GM12865 (cell line): ENCODE measurements around the gene HOXD12.

Experiments
- DNase-seq: peaks from one replicate; pipeline ENCODE4 v3.0.0; 2010; ENCODE audit warnings: low read depth
- H3K4me3 ChIP-seq: 2 replicates; pipeline ENCODE4 v1.5.1; 2011; ENCODE audit warnings: mild to moderate bottlenecking, low read depth, low read length, control low read depth
- CTCF ChIP-seq: IDR thresholded peaks from 2 replicates; pipeline ENCODE4 v1.5.1; 2011; ENCODE audit warnings: low read length, control low read depth, low read depth, inconsistent platforms; ENCODE audit not compliant: insufficient read depth; ENCODE audit errors: missing control alignments

The HOXD12 gene

DNA sequence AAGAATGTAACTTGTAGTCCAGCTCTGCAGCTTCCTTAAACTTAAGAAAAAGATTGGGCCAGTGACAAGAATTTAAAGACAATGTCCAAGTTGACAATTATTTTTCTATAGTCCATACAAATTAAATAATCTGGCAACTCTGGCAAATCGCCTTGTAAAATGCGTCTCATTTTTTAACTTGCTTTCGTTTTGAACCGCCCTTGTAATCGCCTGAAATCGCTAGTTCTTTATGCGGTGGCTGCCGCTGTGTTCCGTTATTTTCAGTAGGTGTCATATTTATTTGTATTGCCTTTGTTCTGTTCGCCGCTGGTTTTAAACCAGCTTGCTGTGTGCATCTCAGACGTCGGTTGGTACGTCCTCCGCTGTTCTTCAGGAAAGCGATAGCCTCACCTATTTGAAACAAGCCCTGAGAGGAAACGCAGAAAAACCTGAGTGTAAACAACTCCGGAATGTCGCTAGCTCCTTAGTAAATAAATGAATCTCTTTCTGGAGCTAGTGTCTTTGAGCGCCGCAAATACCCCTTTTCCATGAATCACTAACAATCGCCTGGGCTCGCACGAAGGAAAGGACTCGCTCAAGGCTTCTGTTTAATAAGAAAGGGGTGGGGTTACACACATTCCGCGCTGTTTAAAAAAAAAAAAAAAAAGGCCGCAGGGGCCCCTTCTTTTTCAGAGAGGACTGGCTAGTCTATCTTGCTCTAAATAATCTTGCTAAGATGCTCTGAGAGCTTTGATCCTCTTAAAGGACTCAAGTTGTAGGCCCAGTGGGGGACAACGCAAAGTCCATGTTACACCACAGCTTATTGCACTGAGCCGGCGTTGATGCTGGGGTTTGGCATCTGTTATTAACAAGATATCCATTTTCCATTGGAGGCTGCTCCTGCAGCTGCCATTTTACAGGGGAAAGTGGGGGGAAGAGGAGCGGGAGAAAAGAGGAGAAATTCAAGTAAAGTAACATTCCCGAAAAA lies 32.9 kb downstream of the HOXD12 start:
- TF ChIP-seq CTCF: no peak
- no peak overlapping the region for H3K4me3 ChIP-seq
- DNase-seq: no peak

DNA sequence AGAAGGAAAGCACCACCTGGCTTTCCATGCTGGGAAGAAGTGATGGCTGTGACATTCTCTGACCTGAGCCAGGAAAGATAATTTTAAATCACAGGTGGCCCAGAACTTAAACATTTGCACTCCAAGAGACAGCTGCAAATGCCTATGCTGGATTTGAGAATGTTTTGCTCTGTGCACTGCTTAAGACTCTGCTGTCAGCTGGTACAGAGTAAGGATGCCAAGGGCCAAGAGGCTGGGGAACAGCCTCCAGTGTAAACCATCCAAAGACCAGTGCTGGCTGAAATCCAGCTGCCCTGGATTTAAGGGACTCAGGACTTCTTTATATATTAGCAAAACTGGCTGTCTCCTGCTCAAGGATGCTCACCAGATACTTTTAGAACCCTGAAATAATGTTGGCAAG lies 33.8 kb downstream of the HOXD12 start:
- no peak for DNase-seq
- no peak overlapping the region for H3K4me3 ChIP-seq
- TF ChIP-seq CTCF: no peak

DNA sequence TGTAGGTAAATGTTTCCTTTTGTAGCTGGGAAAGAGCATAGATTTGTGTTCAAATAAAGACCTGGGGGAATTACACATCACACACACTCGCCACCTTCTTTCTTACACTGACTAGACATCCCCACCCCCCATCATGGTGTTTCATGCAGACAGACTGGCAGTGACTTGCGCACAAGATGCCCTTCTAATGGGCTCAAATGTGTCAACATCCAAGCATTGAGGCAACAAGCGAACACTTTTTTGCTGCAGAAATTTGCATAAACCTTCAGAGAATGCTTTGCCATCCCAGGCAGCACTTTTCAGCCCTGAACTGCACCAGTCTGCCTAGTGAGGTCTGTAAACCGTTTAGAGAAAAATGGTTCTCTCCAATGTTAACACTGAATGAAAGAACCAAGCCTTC lies 34.4 kb downstream of the HOXD12 start:
- no peak overlapping the region for H3K4me3 ChIP-seq

DNA sequence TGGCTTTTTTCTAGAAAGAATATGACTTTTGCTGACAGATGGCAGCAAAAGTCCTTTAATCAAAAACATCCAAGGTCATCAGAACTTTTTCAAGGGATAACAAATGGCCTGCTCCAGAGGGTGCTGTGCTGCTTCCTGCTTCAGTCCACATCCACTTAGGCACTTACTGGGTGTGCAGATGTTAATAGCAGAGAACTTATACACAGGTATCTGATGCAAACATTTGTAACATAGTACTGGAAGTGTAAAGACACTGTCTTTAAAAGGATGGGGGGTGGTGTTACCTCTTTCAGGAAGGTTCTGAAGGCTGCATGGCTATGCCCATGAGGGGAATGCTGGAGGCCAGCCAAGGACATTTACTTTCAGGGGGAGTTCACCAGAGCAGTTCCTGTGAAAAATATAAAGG lies 35.4 kb downstream of the HOXD12 start:
- H3K4me3 ChIP-seq: no peak overlapping the region
- DNase-seq: no peak
- TF ChIP-seq CTCF: no peak

More for the DNA sequence above, 34.4 kb downstream of the HOXD12 start:
- no peak for DNase-seq
- TF ChIP-seq CTCF: no peak

- H3K4me3 ChIP-seq: no peak overlapping the region
- DNase-seq: no peak
- TF ChIP-seq CTCF: no peak
These were observed 37.0 kb downstream of the HOXD12 start for GRCh38 chr2:176136374-176137251.

DNA sequence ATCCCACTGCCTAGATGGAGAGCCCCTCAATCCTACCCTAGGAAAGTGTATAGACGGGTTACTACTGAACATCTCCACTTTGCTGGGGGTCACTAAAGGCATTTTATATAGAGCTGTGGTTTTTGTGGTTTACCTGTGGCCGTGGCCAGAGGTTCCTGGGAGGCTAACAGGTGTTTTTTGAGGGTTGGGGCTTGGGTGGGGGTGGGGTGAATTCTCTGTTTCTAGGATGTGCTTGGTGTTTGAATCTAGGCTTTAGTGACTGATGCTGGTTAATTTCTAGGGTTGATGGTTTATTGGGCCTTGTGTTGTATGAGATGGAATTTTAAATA lies 37.6 kb downstream of the HOXD12 start:
- TF ChIP-seq CTCF: no peak
- no peak overlapping the region for H3K4me3 ChIP-seq
- no peak for DNase-seq
